Effector CD8-positive, alpha-beta T cell (primary cell): Measurements from ENCODE around the gene ATL3.
"Not testable (repeated sequence)": the region's sequence is repeated elsewhere in the genome, so short reads cannot be mapped to it uniquely, and the experiment has no call there.

Experiments
- DNase-seq: peaks from one replicate; lab custom pipeline; 2025; lab: John Stamatoyannopoulos, UW

The ATL3 gene

DNA sequence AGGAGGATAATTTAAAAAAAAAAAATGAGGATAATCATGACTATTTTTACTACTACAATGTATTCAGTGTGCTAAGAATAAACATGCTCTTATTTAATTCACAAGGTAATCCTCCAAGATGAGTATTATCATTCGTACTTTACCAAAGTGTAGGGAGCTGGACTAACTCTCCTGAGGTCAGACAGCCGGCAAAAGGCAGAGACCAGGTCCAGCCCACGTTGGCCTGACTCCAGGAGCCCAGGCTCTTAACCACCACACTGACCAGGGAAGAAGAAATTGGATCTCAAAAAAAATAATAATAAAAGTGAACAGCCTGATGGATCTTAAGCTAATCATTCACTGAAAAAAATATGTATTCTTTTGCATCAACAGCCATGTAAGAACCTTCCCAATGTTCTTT is 82.2 kb downstream of the ATL3 start:
- no peak for DNase-seq

GRCh38 chr11:63586451-63587166 is 84.6 kb downstream of the ATL3 start:
- no peak for DNase-seq

GRCh38 chr11:63583357-63583677 is 87.9 kb downstream of the ATL3 start:
- DNase-seq = no peak

DNA sequence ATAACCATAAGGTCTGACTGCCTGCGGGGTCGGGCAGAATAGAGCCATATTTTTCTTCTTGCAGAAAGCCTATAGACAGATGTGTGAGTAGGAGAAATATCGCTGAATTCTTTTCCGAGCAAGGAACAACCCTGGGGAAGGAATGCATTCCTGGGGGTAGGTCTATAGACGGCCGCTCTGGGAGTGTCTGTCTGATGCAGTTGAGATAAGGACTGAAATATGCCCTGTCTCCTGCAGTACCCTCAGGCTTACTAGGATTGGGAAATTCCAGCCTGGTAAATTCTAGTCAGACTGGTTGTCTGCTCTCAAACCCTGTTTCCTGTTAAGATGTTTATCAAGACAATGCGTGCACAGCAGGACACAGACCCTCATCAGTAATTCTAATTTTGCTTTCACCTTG is 90.0 kb downstream of the ATL3 start:
- not testable (repeated sequence) for DNase-seq

- DNase-seq = not testable (repeated sequence)
Measured at GRCh38 chr11:63578882-63579281, 92.3 kb downstream of the ATL3 start.

GRCh38 chr11:63574856-63575602 is 96.1 kb downstream of the ATL3 start:
- no peak for DNase-seq
